Fibroblast of lung (primary cell): ENCODE results near the gene GMCL1.

ENCODE experiments used
- EZH2 ChIP-seq: IDR thresholded peaks from 2 replicates; pipeline ENCODE4 v1.5.1; 2012; ENCODE audit warnings: low read length, control low read depth, mild to moderate bottlenecking; ENCODE audit errors: missing control alignments
- TF ChIP-seq, protein P1 (sequence below), 2 donors: IDR thresholded peaks in 1 of 2; conservative IDR thresholded peaks in 1 of 2; 1 replicate in 1 of 2; 2 replicates in 1 of 2; pipeline ENCODE4 v1.5.1; 2011 to 2012; ENCODE audit warnings: low read length in 2 of 2, control low read depth in 1 of 2, inconsistent platforms in 1 of 2, low read depth in 1 of 2, mild to moderate bottlenecking in 1 of 2

DNA sequence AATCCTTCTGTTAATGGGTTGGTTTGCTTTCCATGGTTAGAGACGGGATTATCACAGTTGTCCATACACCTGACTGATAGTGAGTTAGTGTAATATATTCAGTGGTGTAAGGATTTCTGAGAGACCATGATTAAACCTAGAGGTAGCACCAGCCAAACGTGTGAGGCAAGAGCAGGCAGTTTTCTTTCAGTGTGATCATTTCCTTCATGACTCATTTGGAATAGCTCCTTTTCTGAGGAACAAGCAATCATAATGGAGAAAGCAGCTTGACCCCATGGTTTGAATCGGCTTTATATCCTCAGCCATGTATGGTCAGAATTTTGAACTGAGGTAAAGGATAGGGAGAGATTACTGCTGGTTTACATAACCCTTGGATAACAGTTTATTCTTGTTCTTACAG is 88.4 kb downstream of the GMCL1 start:
- no peak for TF ChIP-seq EZH2
- TF ChIP-seq, protein P1, sequence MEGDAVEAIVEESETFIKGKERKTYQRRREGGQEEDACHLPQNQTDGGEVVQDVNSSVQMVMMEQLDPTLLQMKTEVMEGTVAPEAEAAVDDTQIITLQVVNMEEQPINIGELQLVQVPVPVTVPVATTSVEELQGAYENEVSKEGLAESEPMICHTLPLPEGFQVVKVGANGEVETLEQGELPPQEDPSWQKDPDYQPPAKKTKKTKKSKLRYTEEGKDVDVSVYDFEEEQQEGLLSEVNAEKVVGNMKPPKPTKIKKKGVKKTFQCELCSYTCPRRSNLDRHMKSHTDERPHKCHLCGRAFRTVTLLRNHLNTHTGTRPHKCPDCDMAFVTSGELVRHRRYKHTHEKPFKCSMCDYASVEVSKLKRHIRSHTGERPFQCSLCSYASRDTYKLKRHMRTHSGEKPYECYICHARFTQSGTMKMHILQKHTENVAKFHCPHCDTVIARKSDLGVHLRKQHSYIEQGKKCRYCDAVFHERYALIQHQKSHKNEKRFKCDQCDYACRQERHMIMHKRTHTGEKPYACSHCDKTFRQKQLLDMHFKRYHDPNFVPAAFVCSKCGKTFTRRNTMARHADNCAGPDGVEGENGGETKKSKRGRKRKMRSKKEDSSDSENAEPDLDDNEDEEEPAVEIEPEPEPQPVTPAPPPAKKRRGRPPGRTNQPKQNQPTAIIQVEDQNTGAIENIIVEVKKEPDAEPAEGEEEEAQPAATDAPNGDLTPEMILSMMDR (conservative IDR thresholded peaks at IDR 0.05 in 1 of 2, IDR thresholded peaks at IDR 0.05 in 1 of 2; ENCODE audit: low read depth in 1 of 2, low read length in 2 of 2): no peak
